Kidney epithelial cell (primary cell): ENCODE measurements around the gene FAM83F. TPM values are rescaled to one million over a fixed set of nuclear protein-coding genes. Genes with fewer than 3 reads are reported as not detected.
A peak's percentile ranks its signal among the peaks of the same experiment; 100 is the strongest.

ENCODE experiments used
- DNase-seq: peaks from one replicate; pipeline ENCODE4 v3.0.0-alpha.2; 2010; ENCODE audit warnings: low read depth
- H3K27me3 ChIP-seq: 2 replicates; pipeline ENCODE4 v1.6.0; 2011; ENCODE audit warnings: low read length; ENCODE audit not compliant: control insufficient read depth, insufficient read depth
- H3K36me3 ChIP-seq: 2 replicates; pipeline ENCODE4 v1.5.1; 2011; ENCODE audit warnings: low read length; ENCODE audit not compliant: control insufficient read depth, insufficient read depth
- H3K4me3 ChIP-seq: 2 replicates; pipeline ENCODE4 v1.5.1; 2011; ENCODE audit warnings: low read depth, mild to moderate bottlenecking, control low read depth, low read length
- CTCF ChIP-seq: IDR thresholded peaks from 2 replicates; pipeline ENCODE4 v1.5.1; 2011; ENCODE audit warnings: mild to moderate bottlenecking, moderate library complexity, low read length, control low read depth, inconsistent platforms; ENCODE audit not compliant: insufficient read depth, poor library complexity, severe bottlenecking
- total RNA-seq: library from RNA; depleted of rRNA; stranded (reverse); fragments of >200 nt; gene quantifications from 2 replicates; pipeline ENCODE4 v1.2.3, GENCODE V29; 2015

Gene FAM83F
- total RNA-seq, 1 donor from 2014 or later, result 6.9 TPM

- TF ChIP-seq CTCF, result no peak
- H3K36me3 ChIP-seq, result no peaks in the 10 kb centered on the region
- peaks cover 6% of the 10 kb centered on the region for H3K27me3 ChIP-seq
- H3K4me3 ChIP-seq, result no peak overlapping the region
- DNase-seq, result no peak
Measured at GRCh38 chr22:40007853-40008710, 13.3 kb downstream of the FAM83F start.

DNA sequence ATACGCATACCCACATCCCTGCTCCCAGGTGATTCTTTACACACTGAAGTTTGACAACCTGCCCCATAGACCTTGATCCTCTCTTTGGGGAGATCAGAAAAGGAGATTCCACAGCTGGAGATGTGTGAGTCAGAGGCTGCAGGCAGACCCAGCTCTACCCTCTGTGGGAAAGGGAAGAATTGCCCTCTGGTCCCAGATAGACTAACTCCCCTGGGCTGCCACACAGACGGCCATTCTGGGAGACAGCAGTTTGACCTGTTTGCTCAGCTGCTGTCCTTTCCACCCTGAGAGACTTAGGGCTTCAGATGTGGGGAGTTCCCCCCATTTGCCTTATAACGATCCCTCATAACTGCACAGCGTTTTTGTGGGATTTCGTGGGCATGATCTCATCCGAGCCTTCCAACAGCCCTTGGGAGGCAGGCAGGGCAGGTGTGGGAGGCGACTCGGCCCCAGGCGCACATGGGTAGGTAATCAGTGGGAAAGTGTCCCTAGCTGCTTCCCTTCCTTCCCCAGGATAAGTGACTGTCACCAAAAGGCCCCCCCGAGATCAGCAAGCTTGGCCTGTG lies 14.1 kb downstream of the FAM83F start:
- no peak for TF ChIP-seq CTCF
- no peak overlapping the region for H3K4me3 ChIP-seq
- peaks cover 6% of the 10 kb centered on the region for H3K27me3 ChIP-seq
- peak; percentile 21 for DNase-seq
- no peaks in the 10 kb centered on the region for H3K36me3 ChIP-seq

GRCh38 chr22:40009292-40009774 lies 14.6 kb downstream of the FAM83F start:
- Histone ChIP-seq H3K4me3 (no peak overlapping the region), H3K36me3 (no peaks in the 10 kb centered on the region), H3K27me3 (peaks cover 6% of the 10 kb centered on the region)
- no peak for DNase-seq
- no peak for TF ChIP-seq CTCF

- Histone ChIP-seq H3K36me3 (no peaks in the 10 kb centered on the region), H3K4me3 (no peak overlapping the region), H3K27me3 (peaks cover 6% of the 10 kb centered on the region)
- no peak for DNase-seq
- TF ChIP-seq CTCF, result no peak
Measured at GRCh38 chr22:40009951-40010671, 15.4 kb downstream of the FAM83F start.

- Histone ChIP-seq H3K27me3 (peaks cover 6% of the 10 kb centered on the region), H3K36me3 (no peaks in the 10 kb centered on the region), H3K4me3 (no peak overlapping the region)
- no peak for TF ChIP-seq CTCF
- no peak for DNase-seq
Measured at GRCh38 chr22:40010746-40011145, 16.0 kb downstream of the FAM83F start.
